GM19035 (cell line): ENCODE measurements around the gene CNOT8.
"Not testable (repeated sequence)": the region's sequence is repeated elsewhere in the genome, so short reads cannot be mapped to it uniquely, and the experiment has no call there.

Experiments used
- ATAC-seq: cut with Tn5 transposase; IDR thresholded peaks from one replicate; pipeline ENCODE4 v1.9.1; 2021; ENCODE audit not compliant: unreplicated experiment

Gene CNOT8

GRCh38 chr5:154858297-154858971 lies at the start of gene CNOT8:
TSS of gene CNOT8 (plus strand) at chr5:154858627. CDS start at chr5:154863279, 4,652 bp downstream.
- peak; percentile 77 for ATAC-seq

GRCh38 chr5:154811239-154811638 lies 47.2 kb upstream of the CNOT8 start:
- ATAC-seq: no peak

GRCh38 chr5:154811653-154812465 lies 46.6 kb upstream of the CNOT8 start:
- peak; percentile 67 for ATAC-seq

DNA sequence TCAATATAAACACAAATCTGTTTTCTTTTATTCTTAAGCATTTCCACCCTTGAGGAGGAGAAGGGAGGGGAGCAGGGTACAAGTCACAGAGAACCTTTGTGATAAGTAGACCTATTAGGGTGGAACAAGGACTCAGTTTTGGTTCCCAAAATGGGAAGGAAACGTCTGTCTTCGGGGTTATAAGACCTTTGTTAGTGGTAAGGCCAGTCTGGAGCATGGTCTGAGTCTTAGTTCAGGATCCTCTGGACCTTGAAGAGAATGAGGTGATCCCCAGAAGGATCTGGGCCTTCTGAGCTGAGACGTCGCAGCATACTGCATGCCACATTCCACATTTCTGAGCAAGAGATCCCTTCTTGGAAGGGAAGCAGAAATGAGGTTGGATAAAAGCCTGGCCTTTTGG lies 45.3 kb upstream of the CNOT8 start:
- no peak for ATAC-seq

- no peak for ATAC-seq
Measured at GRCh38 chr5:154813736-154814135, 44.7 kb upstream of the CNOT8 start.

GRCh38 chr5:154815025-154815424 lies 43.4 kb upstream of the CNOT8 start:
- no peak for ATAC-seq

- ATAC-seq: no peak
Measured at GRCh38 chr5:154815684-154816247, 42.7 kb upstream of the CNOT8 start.

GRCh38 chr5:154816891-154817492 lies 41.4 kb upstream of the CNOT8 start:
- no peak for ATAC-seq

- ATAC-seq: no peak
Measured at GRCh38 chr5:154817815-154818214, 40.6 kb upstream of the CNOT8 start.

- ATAC-seq: no peak
Measured at GRCh38 chr5:154818471-154819116, 39.8 kb upstream of the CNOT8 start.

DNA sequence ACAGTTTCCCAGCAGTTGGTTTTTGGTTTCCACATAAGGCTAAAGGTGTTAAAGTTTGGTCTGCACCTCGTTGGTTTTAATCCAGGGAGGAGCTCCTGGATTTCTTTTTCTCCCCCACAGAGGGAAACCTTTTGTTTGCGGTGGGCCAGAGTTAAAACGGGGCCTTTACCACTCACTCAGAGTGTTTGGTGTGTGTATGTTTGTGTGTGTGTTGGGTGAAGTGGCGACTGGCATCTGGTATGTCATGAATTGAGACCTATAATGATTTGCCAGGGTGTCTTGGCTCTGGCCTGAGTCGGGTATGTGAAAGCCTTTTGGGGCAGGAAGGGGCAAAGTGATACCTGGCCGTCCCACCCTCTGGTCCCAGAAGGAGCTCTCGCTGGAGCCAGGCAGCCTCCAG lies 38.9 kb upstream of the CNOT8 start:
- ATAC-seq: no peak

- no peak for ATAC-seq
Measured at GRCh38 chr5:154820383-154820782, 38.0 kb upstream of the CNOT8 start.

GRCh38 chr5:154822896-154823295 lies 35.5 kb upstream of the CNOT8 start:
- not testable (repeated sequence) for ATAC-seq

GRCh38 chr5:154823605-154824004 lies 34.8 kb upstream of the CNOT8 start:
- no peak for ATAC-seq

- no peak for ATAC-seq
Measured at GRCh38 chr5:154824070-154824469, 34.4 kb upstream of the CNOT8 start.

GRCh38 chr5:154829181-154829588 lies 29.2 kb upstream of the CNOT8 start:
- no peak for ATAC-seq

DNA sequence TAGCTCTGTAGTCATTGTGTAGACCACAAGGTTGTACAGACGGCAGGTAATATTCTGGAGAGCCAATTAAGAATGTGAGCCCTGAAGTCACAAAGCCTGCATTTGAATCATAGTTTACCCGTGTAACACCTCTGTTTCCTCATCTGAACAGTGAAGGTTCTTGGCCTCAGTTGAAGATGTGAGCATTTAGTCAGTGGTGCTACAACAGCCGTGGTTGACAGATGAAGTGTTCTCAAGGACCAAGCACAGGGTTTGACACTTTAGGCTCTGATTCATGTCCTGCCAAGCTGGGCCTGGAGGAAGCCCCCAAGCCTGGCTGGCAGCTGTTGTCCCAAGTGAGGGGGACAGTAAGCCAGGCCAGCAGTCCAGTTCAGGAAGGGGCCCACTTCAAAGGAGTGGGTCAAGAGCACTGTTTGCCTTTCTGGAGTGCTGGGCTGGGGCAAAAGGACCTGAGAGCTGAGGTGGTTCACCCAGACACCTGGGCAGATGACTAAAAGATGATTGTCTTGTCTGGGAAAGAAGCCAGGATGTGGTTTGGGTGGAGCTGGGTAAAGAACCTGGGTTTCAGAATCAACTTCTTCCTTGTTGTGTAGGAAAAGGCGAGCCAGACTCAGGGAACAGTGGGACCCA lies 28.7 kb upstream of the CNOT8 start:
- ATAC-seq: no peak

- no peak for ATAC-seq
Measured at GRCh38 chr5:154830219-154830595, 28.2 kb upstream of the CNOT8 start.

GRCh38 chr5:154830596-154830995 lies 27.8 kb upstream of the CNOT8 start:
- ATAC-seq: no peak

DNA sequence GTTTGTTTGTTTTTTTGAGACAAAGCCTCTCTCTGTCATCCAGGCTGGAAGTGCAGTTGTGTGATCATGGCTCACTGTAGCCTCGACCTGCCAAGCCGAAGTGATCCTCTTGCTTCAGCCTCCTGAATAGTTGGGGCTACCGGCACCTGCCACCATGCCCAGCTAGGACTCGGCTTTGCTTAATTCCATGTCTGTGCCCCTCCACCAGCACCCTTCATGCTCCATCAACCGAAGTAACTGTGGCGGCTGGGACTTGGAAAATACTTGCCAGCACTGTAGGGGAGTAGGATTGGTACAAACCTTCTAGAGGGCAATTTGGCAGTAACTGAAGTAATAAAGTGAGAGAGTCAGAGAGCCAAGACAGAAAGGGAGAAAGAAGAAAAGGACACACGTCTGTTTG lies 27.0 kb upstream of the CNOT8 start:
- ATAC-seq: no peak

GRCh38 chr5:154832804-154833203 lies 25.6 kb upstream of the CNOT8 start:
- not testable (repeated sequence) for ATAC-seq
